Forelimb muscle (tissue), 1 donor: ENCODE data around the gene EIF2B2. TPM values are rescaled to one million over a fixed set of nuclear protein-coding genes. Genes with fewer than 3 reads are reported as not detected.

Experiments
- DNase-seq: peaks from one replicate; pipeline ENCODE4 v3.0.0-alpha.2; 2013; ENCODE audit warnings: low read depth
- polyA plus RNA-seq: library from polyadenylated mRNA; unstranded; fragments of 120-200 nt; gene quantifications from one replicate; pipeline ENCODE4 v1.2.1, GENCODE V29; 2013; ENCODE audit not compliant: insufficient read length

EIF2B2 gene
- 50.7 TPM for polyA plus RNA-seq

- DNase-seq: peak; percentile 95
Observed at GRCh38 chr14:75002392-75003249, at the start of gene EIF2B2. Gene EIF2B2 (plus strand): TSS chr14:75002921. CDS start chr14:75002991, 70 bp downstream.

DNA sequence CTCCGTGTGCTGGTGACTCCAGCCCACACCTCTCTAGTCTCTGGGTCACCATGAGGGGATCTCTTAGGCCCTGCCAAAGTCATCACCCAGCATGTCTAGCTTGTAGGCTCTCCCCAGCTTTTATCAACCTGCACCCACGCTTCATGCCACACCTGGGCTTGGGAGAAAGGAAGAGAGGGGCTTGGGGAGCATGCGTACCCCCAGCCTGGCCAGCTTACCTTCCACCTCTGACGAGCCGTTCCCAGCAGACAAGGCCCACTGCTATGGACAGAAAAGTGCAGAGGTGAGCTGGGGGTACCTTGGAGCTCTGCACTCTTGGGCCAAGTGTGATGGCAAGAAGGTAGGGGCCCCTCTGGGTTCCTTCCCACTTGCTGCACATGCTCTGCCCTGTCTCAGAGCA is 49.0 kb upstream of the EIF2B2 start:
- no peak for DNase-seq

DNA sequence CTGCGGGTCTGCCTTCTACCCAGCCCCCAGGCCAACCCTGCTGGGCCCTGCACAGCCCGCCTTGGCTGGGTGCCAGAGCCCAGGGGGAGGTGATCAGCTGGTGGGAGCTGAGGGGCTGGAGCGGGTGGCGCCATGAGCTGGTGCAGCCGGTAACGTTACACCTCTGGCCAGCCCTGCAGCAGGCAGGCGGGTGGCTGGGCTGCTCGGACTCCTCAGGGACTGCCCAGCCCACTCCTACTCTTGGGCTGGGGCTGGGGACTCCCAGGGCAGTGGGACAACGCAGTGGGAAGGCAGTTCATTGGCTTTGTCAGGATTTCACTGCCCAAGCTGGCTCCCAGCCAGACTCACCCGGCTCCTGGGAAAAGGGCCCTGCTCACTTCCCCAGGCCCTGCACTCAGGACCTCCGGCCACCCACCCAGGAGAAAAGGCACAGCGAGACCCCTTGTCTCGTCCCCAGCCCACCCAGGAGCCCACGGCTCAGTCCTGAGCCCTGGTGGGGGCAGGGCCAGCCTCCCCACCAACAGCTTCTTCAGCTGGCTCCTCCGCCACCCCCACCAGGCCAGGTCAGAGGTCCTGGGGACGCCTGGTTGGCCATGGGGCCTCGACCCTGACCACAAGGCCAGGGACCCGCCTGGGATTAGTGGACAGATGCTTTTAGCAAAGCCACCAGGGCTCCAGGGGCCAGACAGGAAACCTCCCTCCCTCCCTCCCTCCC is 48.3 kb upstream of the EIF2B2 start:
- DNase-seq: no peak

DNA sequence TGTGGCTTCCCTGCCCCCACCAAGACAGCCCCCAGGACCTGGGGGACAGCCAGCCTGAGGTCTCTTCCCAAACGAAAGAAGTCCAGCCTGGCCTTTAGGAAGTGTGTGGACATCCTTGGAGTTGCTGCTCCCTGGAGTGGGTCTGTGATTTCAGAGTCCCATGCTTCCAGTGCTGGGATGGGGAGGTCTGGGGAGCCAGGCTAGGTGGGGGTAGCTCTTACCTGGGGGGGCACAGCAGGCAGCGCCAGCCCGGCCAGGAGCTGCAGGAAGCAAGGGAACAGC is 47.8 kb upstream of the EIF2B2 start:
- DNase-seq: no peak

- no peak for DNase-seq
Observed at GRCh38 chr14:74955229-74956026, 47.3 kb upstream of the EIF2B2 start, which contains the start of gene PGF. Gene PGF (minus strand): TSS chr14:74955597. CDS start chr14:74955242, 355 bp downstream.

- no peak for DNase-seq
Observed at GRCh38 chr14:74956027-74956279, 46.8 kb upstream of the EIF2B2 start.

- DNase-seq: no peak
Observed at GRCh38 chr14:74956280-74957072, 46.2 kb upstream of the EIF2B2 start.

DNA sequence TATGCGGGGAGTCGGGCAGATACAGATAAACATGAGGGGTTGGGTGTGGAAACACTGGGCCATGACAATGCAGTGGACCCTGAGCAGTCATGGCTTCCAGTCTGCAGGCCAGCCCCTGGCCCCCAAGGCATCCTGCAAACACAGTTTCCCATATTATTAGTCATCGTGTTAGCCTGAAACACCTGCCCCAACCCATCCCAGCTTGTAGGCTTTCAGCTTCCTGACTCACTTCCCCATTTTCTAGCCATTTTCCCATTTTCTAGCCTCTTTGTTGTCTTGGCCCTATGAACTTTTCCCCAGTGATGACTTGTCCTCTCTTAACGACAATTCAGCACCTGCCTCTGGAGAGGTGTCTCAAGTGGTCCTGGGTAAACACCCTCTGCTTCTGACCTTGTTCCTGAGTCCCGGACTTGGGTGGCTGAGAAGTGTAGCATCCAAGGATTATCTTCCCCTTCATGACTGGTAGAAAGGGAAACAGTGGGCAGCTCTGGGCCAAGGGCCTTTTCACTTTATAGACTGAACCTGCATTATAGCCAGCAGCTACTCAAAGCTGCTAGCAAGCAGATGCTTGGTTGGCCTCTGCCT is 43.0 kb upstream of the EIF2B2 start:
- no peak for DNase-seq

DNA sequence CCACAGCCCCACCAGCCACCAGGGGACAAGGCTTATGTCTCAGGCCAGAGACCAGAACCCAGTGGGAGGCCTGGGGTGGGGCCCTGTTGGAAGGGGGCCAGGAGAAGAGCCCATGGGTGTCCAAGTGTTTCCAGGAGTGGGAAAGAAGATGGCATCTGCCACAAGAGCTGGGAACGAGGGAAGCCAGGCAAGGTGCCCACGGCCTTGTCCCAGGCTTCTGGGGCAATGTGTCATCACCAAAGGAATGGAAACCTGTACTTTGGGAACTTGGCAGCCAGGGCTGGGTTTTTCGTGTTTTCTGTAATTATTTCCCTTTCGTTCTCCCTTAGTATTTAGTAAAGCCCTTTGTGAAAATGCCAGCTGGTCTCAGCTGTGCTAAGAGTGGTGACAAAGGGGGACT is 42.0 kb upstream of the EIF2B2 start:
- DNase-seq: no peak

DNA sequence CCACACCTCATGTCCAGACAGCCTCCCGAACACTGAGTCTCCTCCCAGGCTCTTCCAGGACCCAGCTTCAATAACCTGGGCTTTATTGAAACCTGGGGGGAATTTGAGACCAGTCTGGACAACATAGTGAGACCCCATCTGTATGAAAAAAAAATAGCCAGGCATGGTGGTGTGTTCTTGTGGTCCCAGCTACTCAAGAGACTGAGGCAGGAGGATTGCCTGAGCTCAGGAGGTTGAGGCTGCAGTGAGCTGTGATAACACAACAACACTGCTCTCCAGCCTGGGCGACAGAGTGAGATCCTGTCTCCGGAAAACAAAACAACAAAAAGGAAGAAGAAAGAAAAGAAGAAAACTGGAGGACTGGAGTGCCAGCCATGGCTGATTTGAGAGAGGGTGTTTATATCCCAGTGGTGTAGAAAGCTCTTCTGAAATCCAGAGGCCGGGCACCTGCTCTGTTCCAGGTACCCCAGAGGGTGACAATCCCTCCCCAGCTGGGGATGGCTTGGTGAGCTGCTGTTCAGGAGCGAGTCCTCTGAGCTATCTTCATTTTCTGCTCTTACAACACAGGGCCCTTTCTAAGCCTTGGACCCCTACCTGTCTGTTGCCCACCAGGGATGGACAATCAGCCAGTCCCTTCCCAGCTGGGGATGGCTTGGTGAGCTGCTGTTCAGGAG is 41.3 kb upstream of the EIF2B2 start:
- DNase-seq: no peak

DNA sequence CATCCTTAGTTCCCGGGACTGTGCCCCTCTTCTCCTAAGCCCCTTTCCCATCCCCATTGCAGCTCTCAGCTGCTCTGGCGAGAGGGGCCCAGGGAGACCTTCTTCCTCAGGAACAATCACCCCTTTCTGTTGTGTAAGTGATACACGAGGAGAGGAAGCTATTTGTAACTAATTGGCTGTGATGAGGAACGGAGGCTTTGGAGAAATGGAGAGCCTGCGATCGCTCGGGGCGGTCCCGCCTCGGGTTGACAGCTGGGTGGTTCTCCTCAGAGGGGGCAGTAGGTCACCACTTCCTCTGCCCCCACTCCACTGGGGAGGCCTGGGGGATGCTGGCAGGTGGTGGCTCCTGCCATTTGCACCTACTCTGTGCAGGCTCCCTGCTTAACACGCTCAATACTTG is 40.7 kb upstream of the EIF2B2 start:
- no peak for DNase-seq

DNA sequence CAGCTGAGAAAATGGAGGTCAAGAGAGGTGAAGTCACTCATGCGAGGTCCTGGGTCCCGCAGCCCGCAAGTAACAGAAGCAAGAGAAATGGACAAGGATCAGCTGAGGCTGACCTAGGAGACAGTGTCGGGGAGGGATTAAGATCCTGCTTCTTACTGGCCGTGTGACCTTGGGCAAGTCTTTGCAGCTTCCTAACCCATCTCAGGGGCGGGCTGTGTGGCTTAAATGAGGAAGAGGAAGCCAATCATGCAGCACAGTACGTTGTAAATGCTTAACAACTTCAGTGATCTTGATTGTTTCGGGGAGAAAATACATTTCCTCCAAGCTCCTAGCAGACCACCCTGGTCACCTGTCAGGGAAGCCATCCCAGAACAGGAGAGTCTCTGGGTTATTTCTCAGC is 40.2 kb upstream of the EIF2B2 start:
- no peak for DNase-seq

GRCh38 chr14:74963178-74963704 is 39.5 kb upstream of the EIF2B2 start:
- DNase-seq: no peak

GRCh38 chr14:74963705-74964271 is 38.9 kb upstream of the EIF2B2 start:
- DNase-seq: no peak

- DNase-seq: no peak
Observed at GRCh38 chr14:74964787-74965485, 37.8 kb upstream of the EIF2B2 start.

- DNase-seq: no peak
Observed at GRCh38 chr14:74965486-74966153, 37.1 kb upstream of the EIF2B2 start.

DNA sequence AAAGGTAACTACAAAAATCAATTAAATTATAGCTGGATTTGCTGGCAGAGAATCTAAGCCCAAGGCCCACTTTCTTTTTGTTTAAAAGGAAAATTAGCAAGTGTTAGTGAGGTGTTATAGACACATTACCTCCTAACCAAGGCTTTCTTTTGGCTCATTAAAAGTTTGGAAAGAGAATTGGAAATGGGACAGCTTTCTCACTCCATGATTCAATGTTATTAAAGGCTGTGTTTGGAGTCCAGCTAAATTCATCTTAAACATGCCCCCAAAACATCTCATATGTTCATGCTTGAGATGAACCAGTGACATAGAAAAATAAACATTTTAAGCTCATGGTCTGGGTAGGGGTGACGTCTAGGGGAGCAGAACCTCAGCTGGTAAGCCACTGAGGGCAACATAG is 33.9 kb upstream of the EIF2B2 start:
- DNase-seq: no peak

DNA sequence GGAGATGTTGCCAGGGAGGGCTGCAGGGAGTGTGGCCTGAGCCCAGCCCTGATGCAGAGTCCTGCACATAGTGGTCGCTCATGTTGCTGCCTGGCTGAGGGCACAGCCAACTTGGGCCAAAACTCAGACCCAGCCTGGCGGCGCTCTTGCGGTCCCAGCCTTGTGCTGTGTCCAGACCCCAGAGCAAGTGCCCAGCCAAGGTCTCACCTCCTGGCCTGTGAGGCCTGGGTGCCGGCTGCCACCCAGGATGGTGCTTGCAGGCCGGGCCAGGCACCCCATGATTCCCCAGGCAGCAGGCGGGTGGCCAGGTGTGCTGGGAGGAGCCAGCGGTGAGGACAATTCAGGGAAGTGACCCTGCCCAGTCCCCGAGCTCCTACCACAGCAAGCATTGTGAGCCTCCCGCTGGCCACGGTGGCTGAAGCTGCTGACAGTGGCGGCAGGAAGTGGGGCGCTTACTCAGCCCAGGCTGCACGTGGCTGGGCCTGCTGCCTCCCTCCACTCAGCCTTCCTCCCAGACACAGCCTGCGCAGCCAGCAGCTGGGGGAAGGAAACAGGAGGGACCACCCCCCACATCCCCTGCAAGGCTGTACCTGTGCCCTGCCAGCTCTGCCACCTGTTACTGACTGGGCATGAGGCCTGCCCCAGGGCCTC is 29.6 kb upstream of the EIF2B2 start:
- no peak for DNase-seq
